Fibroblast of the aortic adventitia (primary cell): ENCODE data around the gene RELL2. TPM values are rescaled to one million over a fixed set of nuclear protein-coding genes. Genes with fewer than 3 reads are reported as not detected.

Source experiments
- DNase-seq: peaks from one replicate; pipeline ENCODE4 v3.0.0-alpha.2; 2010; ENCODE audit warnings: low read depth
- H3K4me3 ChIP-seq: 2 replicates; pipeline ENCODE4 v1.5.1; 2011; ENCODE audit warnings: low read depth, mild to moderate bottlenecking, control low read depth, low read length, moderate library complexity
- CTCF ChIP-seq: IDR thresholded peaks from 2 replicates; pipeline ENCODE4 v1.5.1; 2011; ENCODE audit warnings: mild to moderate bottlenecking, low read length, control low read depth, inconsistent platforms; ENCODE audit not compliant: insufficient read depth
- total RNA-seq: library from RNA; depleted of rRNA; stranded (reverse); fragments of >200 nt; gene quantifications from 2 replicates; pipeline ENCODE4 v1.2.3, GENCODE V29; 2012; ENCODE audit warnings: low replicate concordance

Gene RELL2
- total RNA-seq, 1 donor = 2.6 TPM

- no peak for TF ChIP-seq CTCF
- no peak for DNase-seq
- H3K4me3 ChIP-seq = no peak overlapping the region
These were observed 18.2 kb downstream of the RELL2 start for GRCh38 chr5:141655020-141655419.

GRCh38 chr5:141656396-141656795 lies 19.6 kb downstream of the RELL2 start:
- no peak for TF ChIP-seq CTCF
- no peak for DNase-seq
- H3K4me3 ChIP-seq = no peak overlapping the region

DNA sequence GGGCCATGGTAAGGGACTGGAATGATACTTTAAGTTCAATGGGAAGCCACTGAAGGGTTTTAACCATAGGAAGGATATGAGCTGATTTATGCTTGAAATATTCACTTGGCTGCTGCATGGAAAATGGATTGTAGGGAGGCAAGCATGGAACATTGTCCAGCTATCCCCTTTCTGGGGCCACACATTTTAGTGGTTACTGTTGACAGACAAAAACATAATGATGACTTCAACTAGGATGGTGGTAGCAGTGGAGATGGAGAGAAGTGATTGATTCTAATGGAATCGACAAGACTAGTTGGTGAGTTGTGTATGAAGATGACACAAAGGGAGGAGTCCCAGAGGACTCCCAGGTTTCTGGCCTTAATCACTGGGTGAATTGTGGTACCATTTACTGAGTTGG lies 20.6 kb downstream of the RELL2 start:
- no peak for DNase-seq

GRCh38 chr5:141657937-141658545 lies 21.2 kb downstream of the RELL2 start:
- DNase-seq = peak; percentile 72
- H3K4me3 ChIP-seq = no peak overlapping the region
- no peak for TF ChIP-seq CTCF

More for the DNA sequence above, 20.6 kb downstream of the RELL2 start:
- no peak overlapping the region for H3K4me3 ChIP-seq
- no peak for TF ChIP-seq CTCF

DNA sequence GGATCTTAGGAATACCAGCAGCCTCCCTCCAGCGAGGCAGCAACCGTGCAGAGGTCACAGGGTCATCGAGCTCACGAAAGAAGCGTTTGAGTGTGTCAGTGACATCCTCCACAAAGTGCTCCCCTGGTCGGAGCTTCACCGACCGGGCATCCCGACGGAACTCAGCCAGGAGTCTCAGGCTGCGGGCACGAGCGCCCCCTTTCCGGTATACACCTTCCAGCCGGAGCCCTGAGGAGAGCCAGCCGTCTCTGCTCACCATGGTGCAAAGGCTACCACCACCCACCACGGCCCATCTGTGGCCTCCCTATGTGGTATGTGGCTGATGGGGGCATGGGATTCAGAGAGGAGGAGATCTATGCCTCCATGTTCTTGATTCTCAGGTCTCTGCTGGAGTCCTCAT lies 25.2 kb downstream of the RELL2 start:
- no peak for TF ChIP-seq CTCF
- no peak overlapping the region for H3K4me3 ChIP-seq
- no peak for DNase-seq

- no peak overlapping the region for H3K4me3 ChIP-seq
- DNase-seq = no peak
- no peak for TF ChIP-seq CTCF
These were observed 26.7 kb downstream of the RELL2 start for GRCh38 chr5:141663506-141663905.
